GM21367 (cell line): ENCODE results near the gene TMEM139.

Experiments used
- ATAC-seq: cut with Tn5 transposase; IDR thresholded peaks from one replicate; pipeline ENCODE4 v1.9.1; 2021; ENCODE audit not compliant: unreplicated experiment

The TMEM139 gene

DNA sequence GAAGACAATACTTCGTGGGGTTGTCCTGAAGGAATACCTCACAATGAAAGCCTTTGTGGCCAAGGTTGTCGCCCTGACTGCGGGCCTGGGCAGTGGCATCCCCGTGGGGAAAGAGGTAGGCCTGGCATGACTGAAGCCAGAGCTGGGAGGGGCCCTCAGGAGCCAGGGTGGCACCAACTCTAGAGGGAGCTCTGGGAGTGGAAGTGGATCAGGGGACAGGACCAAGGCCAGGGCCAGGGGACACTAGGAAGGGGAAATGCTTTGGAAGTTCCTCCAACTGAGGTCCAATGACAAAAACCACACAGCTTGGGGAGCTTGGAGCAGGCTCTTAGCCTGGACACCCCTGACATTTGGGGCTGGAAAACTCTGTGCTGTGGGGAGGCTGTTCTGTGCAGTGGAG, 37.0 kb downstream of the TMEM139 start:
- ATAC-seq = no peak

DNA sequence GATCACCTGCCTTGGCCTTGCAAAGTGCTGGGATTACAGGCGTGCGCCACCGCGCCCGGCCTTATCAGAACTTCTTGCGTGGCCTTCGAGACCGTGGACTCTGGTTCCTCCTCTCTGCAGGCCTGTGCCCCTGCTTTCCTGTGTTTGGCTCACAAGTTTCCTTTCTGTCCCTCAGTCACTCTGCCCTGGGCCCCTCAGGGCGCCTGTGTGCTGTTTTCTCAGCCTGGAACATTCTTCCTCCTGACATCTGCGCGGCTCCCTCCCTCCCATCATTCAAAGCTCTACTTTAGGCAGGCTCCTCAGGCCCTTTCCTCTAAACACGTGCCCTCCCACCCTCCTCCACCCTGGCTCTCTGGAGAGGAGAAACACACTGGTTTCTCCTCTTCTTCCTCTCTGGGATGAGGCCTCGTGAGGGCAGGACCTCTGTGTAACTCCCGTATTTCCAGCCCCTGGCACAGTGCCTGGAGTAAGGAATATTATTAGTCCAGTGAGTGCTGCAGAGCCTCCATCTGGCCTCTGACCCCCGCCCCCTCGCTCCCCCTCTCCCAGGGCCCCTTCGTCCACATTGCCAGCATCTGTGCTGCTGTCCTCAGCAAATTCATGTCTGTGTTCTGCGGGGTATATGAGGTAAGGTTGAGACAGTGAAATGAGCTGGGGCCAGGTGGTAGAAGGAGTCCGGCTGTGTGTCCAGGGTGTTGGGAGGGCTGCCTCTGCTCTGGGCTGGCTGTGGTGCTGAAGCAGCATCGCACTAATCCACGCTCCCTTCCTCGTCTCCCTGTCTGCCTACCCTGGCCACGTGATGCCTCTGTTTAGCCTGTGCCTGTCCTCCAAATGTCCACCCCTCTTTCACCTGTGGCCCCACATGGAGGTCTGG, 38.2 kb downstream of the TMEM139 start:
- no peak for ATAC-seq

DNA sequence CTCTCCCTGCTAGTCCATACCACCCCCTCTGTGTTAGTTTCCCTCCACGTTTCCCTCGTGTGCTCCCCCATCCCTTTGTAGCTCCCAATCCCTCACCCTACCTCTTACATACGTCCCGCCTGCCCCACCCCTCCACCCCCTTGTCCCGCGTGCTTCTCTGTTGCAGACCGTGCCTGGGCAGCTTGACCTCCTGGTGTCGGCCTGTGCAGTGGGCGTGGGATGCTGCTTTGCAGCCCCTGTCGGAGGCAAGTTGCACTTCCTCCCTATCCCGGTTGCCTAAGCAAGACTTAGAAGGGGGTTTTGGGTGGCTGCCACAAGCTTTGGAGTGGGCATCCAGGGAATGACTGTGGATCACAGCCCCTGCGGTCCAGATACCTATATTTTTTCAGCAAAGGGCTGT, 38.9 kb downstream of the TMEM139 start:
- ATAC-seq = no peak

DNA sequence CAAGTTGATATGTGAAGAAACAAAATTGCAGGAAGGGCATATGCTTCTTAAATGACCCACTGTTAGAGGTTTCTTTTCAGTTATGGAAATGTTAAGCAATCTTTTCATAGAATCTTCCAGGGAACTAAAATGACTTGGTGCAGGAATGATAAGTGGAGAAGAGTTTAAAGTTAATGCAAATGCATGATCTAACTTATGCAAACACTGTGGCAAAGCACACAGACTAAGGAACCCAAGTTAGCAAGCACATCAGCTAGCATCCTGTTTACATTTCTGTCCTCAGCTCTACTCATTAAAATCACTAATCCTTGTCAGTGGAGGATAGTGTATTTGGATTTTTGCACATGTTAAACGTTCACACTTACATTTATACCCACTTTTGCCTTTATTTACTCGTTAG, 40.5 kb downstream of the TMEM139 start:
- ATAC-seq = peak; percentile 74

DNA sequence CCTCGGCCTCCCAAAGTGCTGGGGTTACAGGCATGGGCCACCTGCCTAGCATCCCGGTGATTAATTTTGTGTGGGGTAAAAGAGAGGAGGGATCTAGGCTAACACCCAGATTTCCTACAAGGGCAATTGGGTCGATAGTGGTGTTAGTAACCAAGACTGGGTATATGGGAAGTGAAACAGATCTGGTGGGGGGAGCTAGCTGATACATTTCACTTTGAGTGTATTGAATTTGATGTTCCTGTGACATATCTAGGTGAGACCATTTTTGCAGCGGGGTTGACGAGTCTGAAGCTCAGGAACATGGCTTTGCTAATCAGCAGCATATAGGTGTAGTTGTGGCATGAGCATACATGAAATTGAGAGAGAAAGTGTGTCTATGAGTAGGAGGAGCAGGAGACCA, 43.1 kb downstream of the TMEM139 start:
- ATAC-seq = no peak

DNA sequence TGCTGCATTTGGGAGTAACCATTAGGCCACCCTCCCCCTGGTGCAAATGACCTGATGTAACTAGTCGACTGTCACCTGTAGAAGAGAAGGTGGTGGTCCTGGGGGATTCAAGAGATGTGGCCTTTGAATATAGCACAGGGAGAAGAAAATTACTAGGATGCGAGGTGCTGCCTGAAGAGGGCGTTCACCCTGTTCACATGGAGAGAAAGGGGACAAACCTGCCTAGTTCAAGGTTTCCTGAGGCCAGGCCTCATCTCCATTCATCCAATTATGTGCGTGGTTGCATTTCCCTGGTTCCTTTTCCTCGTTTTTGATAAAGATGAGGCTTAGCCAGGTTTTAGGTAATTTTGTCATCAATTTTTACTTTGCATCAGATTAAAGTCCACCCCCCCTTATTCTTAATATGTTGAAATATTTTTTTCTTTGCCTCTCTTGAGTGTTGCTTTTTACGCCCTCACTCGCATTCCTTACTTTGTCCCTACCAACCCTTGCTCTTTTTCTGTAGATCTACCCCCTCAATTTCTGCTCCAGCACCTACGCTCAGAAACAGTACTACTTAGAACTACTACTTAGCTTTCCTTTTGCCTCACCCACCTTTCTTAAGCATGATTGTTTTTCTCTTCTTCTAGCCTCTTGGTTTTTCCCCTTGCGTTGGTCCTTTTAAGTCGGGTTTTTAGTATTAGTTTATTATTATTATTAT, 44.9 kb downstream of the TMEM139 start:
- ATAC-seq = no peak

DNA sequence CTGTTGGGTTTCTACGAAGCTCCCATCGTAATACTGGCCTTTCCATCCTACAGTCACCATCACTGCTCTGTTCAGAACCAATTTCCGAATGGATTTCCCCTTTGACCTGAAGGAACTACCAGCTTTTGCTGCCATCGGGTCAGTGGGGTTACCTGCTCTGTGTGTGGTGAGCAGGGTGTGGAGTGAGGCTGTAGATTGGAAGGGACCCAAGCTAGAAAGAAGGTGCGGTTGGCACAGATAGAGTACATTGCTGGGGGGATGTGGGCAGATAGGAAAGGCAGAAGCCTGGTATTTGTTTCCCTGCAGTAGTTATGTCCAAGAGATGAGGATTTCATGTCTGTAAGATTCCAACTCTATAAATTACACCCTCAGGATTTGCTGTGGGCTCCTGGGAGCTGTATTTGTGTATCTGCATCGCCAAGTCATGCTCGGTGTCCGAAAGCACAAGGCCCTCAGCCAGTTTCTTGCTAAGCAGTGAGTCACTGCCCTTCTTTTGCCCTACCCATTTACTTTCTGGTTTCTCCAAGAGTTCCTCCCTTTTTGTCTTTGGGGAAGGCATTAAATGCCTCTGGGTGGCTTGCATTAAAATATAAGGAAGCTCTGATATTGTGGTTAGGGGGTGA, 46.5 kb downstream of the TMEM139 start:
- ATAC-seq = no peak

DNA sequence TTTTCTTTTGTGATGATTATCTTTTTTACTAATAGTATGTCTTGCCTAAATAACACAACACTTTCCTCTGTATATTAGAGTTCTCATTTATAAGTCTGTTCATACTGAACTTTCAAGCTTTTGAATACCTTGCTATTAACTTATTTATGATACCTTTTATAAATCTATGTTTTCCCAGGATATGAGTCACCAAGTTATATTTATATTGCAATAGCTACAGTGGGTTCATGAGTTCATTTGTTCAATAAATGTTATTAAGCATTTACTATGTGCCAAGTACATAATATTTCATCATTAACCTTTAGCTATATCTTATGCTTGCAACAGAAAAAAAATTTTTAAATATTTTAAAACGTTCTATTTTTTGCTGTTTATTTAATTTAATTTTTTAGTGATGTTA, 49.5 kb downstream of the TMEM139 start:
- ATAC-seq = no peak

DNA sequence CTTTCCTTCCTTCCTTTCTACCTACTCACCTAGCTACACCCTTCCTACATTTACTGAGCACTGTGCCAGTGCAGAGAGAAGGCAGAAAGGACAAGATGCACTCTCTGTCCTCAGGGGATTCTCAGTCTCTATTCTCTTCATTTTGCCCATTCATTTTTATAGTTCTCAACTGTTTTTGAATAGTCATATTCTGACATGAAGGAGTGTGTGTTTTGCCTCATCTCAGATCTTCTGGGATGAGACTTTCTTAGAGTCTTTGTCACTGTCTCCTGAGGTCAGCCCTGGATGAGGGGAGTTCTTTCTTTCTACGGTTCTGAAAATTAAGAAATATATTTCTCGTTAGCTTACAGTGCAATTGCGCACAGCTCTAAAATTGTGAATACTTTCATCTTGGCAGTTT, 52.5 kb downstream of the TMEM139 start:
- ATAC-seq = no peak
